Trophoblast cell (in vitro differentiated cells and primary cell): ENCODE results near the gene AOPEP.

ENCODE experiments used
- DNase-seq, 2 donors: peaks; one replicate each; pipeline ENCODE4 v3.0.0-alpha.2; 2016
- H2AFZ ChIP-seq: 2 replicates; pipeline ENCODE4 v1.6.1; 2013; ENCODE audit warnings: low read length, moderate library complexity, mild to moderate bottlenecking; ENCODE audit not compliant: insufficient read depth, poor library complexity
- H2AK5ac ChIP-seq: 2 replicates; pipeline ENCODE4 v1.6.1; 2013; ENCODE audit warnings: mild to moderate bottlenecking, low read length
- H2BK120ac ChIP-seq: 2 replicates; pipeline ENCODE4 v1.6.1; 2013; ENCODE audit warnings: low read length, mild to moderate bottlenecking, moderate library complexity; ENCODE audit not compliant: insufficient read depth, poor library complexity
- H2BK12ac ChIP-seq: 2 replicates; pipeline ENCODE4 v1.6.1; 2013; ENCODE audit warnings: mild to moderate bottlenecking, low read length, moderate library complexity
- H2BK5ac ChIP-seq: 2 replicates; pipeline ENCODE4 v1.6.1; 2013; ENCODE audit warnings: low read length, low read depth, moderate library complexity, mild to moderate bottlenecking; ENCODE audit not compliant: poor library complexity
- H3K14ac ChIP-seq: 2 replicates; pipeline ENCODE4 v1.6.1; 2013; ENCODE audit warnings: mild to moderate bottlenecking, low read length
- H3K18ac ChIP-seq: 2 replicates; pipeline ENCODE4 v1.6.1; 2013; ENCODE audit warnings: mild to moderate bottlenecking, low read length
- H3K23ac ChIP-seq: 2 replicates; pipeline ENCODE4 v1.6.1; 2013; ENCODE audit warnings: low read length
- H3K27ac ChIP-seq: 2 replicates; pipeline ENCODE4 v1.5.1; 2013; ENCODE audit warnings: low read depth, mild to moderate bottlenecking, inconsistent platforms, low read length, moderate library complexity
- H3K27me3 ChIP-seq: 2 replicates; pipeline ENCODE4 v1.6.1; 2013; ENCODE audit warnings: inconsistent platforms, mild to moderate bottlenecking, low read length, moderate library complexity; ENCODE audit not compliant: insufficient read depth
- H3K36me3 ChIP-seq, 2 experiments: 1 replicate in 1 of 2; 2 replicates in 1 of 2; pipeline ENCODE4 v1.6.1; 2013; ENCODE audit warnings: low read length in 2 of 2, mild to moderate bottlenecking in 2 of 2, moderate library complexity in 1 of 2; ENCODE audit not compliant: insufficient read depth in 2 of 2, control insufficient read depth in 1 of 2
- H3K4ac ChIP-seq: 2 replicates; pipeline ENCODE4 v1.6.1; 2013; ENCODE audit warnings: low read depth, mild to moderate bottlenecking, low read length, moderate library complexity
- H3K4me1 ChIP-seq, 2 experiments: 1 replicate in 1 of 2; 2 replicates in 1 of 2; pipeline ENCODE4 v1.6.1; 2013; ENCODE audit warnings: low read length in 2 of 2, mild to moderate bottlenecking in 2 of 2, moderate library complexity in 1 of 2; ENCODE audit not compliant: insufficient read depth in 2 of 2, control insufficient read depth in 1 of 2
- H3K4me2 ChIP-seq: 2 replicates; pipeline ENCODE4 v1.6.1; 2013; ENCODE audit warnings: inconsistent platforms, mild to moderate bottlenecking, low read length, moderate library complexity
- H3K4me3 ChIP-seq: 2 replicates; pipeline ENCODE4 v1.5.1; 2013; ENCODE audit warnings: mild to moderate bottlenecking, low read depth, low read length, inconsistent platforms
- H3K79me1 ChIP-seq: one replicate; pipeline ENCODE4 v1.6.1; 2013; ENCODE audit warnings: low read length
- H3K79me2 ChIP-seq: 2 replicates; pipeline ENCODE4 v1.6.1; 2013; ENCODE audit warnings: low read length, mild to moderate bottlenecking; ENCODE audit not compliant: control insufficient read depth, insufficient read depth, poor library complexity
- H3K9ac ChIP-seq: 2 replicates; pipeline ENCODE4 v1.6.1; 2013; ENCODE audit warnings: mild to moderate bottlenecking, low read length
- H3K9me3 ChIP-seq: 2 replicates; pipeline ENCODE4 v1.6.1; 2013; ENCODE audit warnings: low read depth, mild to moderate bottlenecking, control low read depth, inconsistent platforms, low read length; ENCODE audit not compliant: insufficient read depth
- H4K12ac ChIP-seq: 2 replicates; pipeline ENCODE4 v1.6.1; 2013; ENCODE audit warnings: low read depth, mild to moderate bottlenecking, low read length, moderate library complexity
- H4K8ac ChIP-seq: 2 replicates; pipeline ENCODE4 v1.6.1; 2013; ENCODE audit warnings: low read depth, mild to moderate bottlenecking, low read length, moderate library complexity
- H4K91ac ChIP-seq: one replicate; pipeline ENCODE4 v1.6.1; 2013; ENCODE audit warnings: low read depth, mild to moderate bottlenecking, low read length, moderate library complexity
- WGBS: extraction: QIAGEN DNeasy Blood & Tissue Kit; methylation state at CpG from one replicate; pipeline ENCODE4 v1.1.7; 2013; ENCODE audit warnings: missing lambda C conversion rate; ENCODE audit not compliant: insufficient read length, insufficient coverage; ENCODE audit errors: extremely low coverage; 5-methylcytosine and 5-hydroxymethylcytosine counted together

AOPEP gene

DNA sequence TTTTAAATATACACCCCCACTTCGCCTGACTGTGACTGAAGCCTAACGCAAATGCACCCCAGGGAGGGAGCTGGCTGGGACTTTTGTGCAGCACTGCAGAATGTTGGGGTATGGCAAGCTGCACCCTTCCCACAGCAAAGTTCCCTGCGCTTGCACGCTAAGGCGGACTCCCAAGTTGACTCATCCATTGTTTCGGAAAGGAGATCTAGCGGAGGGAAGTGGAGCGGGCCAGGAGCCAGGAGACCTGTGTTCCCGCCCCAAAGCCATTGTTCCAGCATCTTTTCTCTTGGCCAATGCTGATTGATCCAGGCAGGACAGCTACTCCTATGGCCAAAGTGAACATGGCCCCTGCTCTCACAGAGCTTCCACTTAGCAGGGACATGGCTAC, 202.9 kb downstream of the AOPEP start:
- Histone ChIP-seq H3K4ac (no peak overlapping the region), H3K14ac (peak overlapping the region; percentile 15), H3K4me1 (peaks cover 20 to 28% of the 10 kb centered on the region in 2 experiments), H3K79me1 (peaks cover 21% of the 10 kb centered on the region), H2AFZ (no peak overlapping the region), H2BK5ac (no peak overlapping the region), H2BK12ac (no peak overlapping the region), H2BK120ac (no peak overlapping the region), H4K8ac (no peak overlapping the region), H4K12ac (no peak overlapping the region), H3K36me3 (peaks cover 0 to 3% of the 10 kb centered on the region in 2 experiments), H4K91ac (no peak overlapping the region), H3K4me2 (no peak overlapping the region), H3K23ac (no peak overlapping the region), H3K27me3 (no peaks in the 10 kb centered on the region), H3K4me3 (no peak overlapping the region), H2AK5ac (peak overlapping the region; percentile 3), H3K9me3 (no peaks in the 10 kb centered on the region), H3K18ac (no peak overlapping the region), H3K79me2 (peaks cover 7% of the 10 kb centered on the region), H3K27ac (no peak overlapping the region), H3K9ac (no peak overlapping the region)
- WGBS = no CpG with 5 or more reads among the region's 9 CpGs
- no peak for DNase-seq

DNA sequence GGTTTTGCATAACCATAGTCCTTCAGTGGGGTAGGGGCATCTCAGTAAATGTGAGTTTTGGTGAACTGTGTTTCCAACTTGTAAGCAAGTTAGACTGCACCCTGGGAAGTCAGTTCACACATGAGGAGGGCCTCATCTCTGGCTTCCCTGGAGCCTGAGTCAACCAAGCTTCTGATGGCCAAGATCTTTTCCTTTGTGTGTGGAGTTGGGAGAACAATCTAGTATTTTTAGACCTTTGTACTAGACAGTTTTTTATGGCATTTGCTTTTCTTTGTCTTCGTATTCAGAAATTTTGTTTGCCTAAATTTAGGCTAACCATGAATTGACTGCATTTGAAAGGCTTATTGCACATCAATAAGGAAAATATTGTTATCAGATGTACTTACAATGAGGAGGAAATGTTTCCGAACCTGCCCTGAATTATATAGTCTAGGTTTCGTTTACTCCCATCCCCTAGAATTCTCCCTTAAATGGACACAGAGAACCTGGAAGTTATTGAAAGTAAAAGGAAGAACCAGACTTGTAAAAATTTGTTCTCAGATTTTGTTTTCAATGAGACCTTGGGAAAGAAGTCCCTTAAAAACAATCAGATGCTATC, 204.6 kb downstream of the AOPEP start:
- WGBS = no CpG with 5 or more reads among the region's 3 CpGs
- Histone ChIP-seq H3K9ac (no peak overlapping the region), H4K8ac (no peak overlapping the region), H3K14ac (no peak overlapping the region), H3K4me3 (no peak overlapping the region), H3K9me3 (peaks cover 2% of the 10 kb centered on the region), H3K27me3 (no peaks in the 10 kb centered on the region), H3K4me1 (peaks cover 13 to 20% of the 10 kb centered on the region in 2 experiments), H3K4ac (no peak overlapping the region), H2AK5ac (no peak overlapping the region), H4K91ac (no peak overlapping the region), H3K18ac (no peak overlapping the region), H3K4me2 (no peak overlapping the region), H3K79me2 (peaks cover 1% of the 10 kb centered on the region), H3K79me1 (peaks cover 11% of the 10 kb centered on the region), H2AFZ (no peak overlapping the region), H2BK12ac (no peak overlapping the region), H3K27ac (no peak overlapping the region), H2BK5ac (no peak overlapping the region), H4K12ac (no peak overlapping the region), H3K36me3 (peaks cover 0 to 3% of the 10 kb centered on the region in 2 experiments), H3K23ac (no peak overlapping the region), H2BK120ac (no peak overlapping the region)
- no peak for DNase-seq

DNA sequence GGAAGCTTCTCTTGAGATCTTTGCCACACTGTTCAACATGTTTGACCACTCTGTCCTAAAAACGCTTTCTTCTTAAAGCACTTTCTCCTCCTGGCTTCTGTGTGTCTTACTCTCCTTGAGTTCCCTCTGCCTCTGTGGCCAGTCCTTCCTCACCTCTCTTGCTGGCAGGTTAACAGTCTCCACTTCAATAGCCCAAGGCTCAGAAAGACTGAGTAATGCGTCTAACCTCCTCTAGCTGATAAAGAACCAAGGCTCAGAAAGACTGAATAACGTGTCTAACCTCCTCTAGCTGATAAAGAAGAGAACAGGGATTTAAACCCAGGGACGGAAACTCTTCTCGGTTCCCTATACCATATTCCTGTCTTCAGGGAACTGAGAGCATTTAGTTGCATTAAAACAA, 205.2 kb downstream of the AOPEP start:
- Histone ChIP-seq H4K12ac (no peak overlapping the region), H3K79me2 (peaks cover 1% of the 10 kb centered on the region), H3K23ac (no peak overlapping the region), H4K8ac (no peak overlapping the region), H3K27ac (no peak overlapping the region), H2AFZ (no peak overlapping the region), H2AK5ac (no peak overlapping the region), H3K36me3 (peaks cover 0 to 3% of the 10 kb centered on the region in 2 experiments), H4K91ac (no peak overlapping the region), H3K9me3 (peaks cover 2% of the 10 kb centered on the region), H3K79me1 (peaks cover 7% of the 10 kb centered on the region), H3K27me3 (no peaks in the 10 kb centered on the region), H2BK12ac (no peak overlapping the region), H3K4me2 (no peak overlapping the region), H3K9ac (no peak overlapping the region), H3K14ac (no peak overlapping the region), H3K4me3 (no peak overlapping the region), H3K18ac (no peak overlapping the region), H3K4ac (no peak overlapping the region), H3K4me1 (peaks cover 7 to 14% of the 10 kb centered on the region in 2 experiments), H2BK5ac (no peak overlapping the region), H2BK120ac (no peak overlapping the region)
- DNase-seq = peak in 1 of 2 donors; percentile 58
- no CpG with 5 or more reads among the region's 5 CpGs for WGBS

DNA sequence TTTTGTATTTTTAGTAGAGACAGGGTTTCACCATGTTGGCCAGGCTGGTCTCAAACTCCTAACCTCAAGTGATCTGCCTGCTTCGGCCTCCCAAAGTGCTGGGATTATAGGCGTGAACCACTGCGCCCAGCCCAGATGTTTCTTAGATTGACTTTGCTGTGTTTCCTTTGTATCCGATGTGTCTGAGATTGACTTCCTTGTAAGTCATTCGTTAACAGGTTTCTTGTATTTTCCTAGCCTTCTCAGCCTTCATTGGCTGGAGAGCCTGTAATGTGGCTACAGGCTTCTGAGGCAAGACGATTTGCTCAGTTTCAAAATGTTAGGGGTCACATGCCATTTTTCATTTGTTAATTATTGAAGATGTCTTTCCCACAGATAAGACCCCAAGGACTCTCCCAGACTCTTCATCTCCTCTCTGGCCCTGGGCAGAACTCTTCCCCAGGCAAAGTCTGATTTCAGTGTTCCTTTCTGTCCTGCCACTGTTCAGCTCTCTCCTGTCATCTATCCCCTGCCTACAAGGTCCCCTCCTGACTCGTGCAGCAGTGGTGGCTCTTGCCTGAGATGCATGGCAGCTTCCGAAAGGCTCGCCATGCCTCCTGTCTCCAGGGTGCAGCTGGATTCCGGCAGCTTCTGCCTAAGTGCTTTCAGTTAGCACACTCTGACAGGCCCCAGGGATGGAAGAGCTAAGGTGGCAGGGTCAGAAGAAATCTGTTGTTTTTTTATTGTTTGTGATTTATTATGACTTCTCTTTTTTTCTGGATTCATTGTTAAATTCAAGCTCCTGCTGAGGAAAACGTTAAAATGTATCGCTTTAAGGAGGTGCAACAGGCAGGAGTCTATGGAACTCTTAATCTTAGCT, 206.4 kb downstream of the AOPEP start:
- Histone ChIP-seq H2BK120ac (no peak overlapping the region), H2BK5ac (no peak overlapping the region), H3K14ac (peak overlapping the region; percentile 8), H2AFZ (no peak overlapping the region), H3K4me2 (no peak overlapping the region), H2AK5ac (peak overlapping the region; percentile 18), H3K4me1 (peaks cover 0 to 8% of the 10 kb centered on the region in 2 experiments), H3K27me3 (no peaks in the 10 kb centered on the region), H3K23ac (no peak overlapping the region), H3K79me1 (no peaks in the 10 kb centered on the region), H3K18ac (peak overlapping the region; percentile 32), H3K36me3 (no peaks in the 10 kb centered on the region), H4K8ac (no peak overlapping the region), H3K9me3 (peaks cover 2% of the 10 kb centered on the region), H3K4me3 (no peak overlapping the region), H4K12ac (no peak overlapping the region), H4K91ac (no peak overlapping the region), H3K79me2 (no peaks in the 10 kb centered on the region), H3K4ac (no peak overlapping the region), H2BK12ac (peak overlapping the region; percentile 8), H3K27ac (no peak overlapping the region), H3K9ac (no peak overlapping the region)
- WGBS = no CpG with 5 or more reads among the region's 12 CpGs
- no peak for DNase-seq
